Adrenal gland (tissue), 12 donors: Measurements from ENCODE around the gene MTUS2. TPM values are rescaled to one million over a fixed set of nuclear protein-coding genes. Genes with fewer than 3 reads are reported as not detected.

ENCODE experiments used
- DNase-seq, 7 donors: peaks; one replicate each; pipeline ENCODE4 v3.0.0-alpha.2; 2019 to 2020
- H3K27ac ChIP-seq, 5 donors: fragments of 200-600 bp; sonication (generic) in 4 of 5; 1 replicate in 3 of 5; 2 replicates in 2 of 5; pipeline versions ENCODE4 v1.5.1 to v1.8.0; 2016 to 2020; ENCODE audit warnings: mild to moderate bottlenecking in 1 of 5
- H3K27me3 ChIP-seq: fragments of 200-600 bp; 2 replicates; pipeline ENCODE4 v1.8.0; 2021
- H3K36me3 ChIP-seq, 2 donors: fragments of 200-600 bp; replicated peaks in 1 of 2; 1 replicate in 1 of 2; 2 replicates in 1 of 2; pipeline versions ENCODE4 v1.5.1 to v1.8.0; 2018 to 2022
- H3K4me1 ChIP-seq, 2 donors: fragments of 200-600 bp; replicated peaks in 1 of 2; 1 replicate in 1 of 2; 2 replicates in 1 of 2; pipeline versions ENCODE4 v1.5.1 to v1.8.0; 2018 to 2021
- H3K4me3 ChIP-seq, 4 donors: fragments of 200-600 bp; sonication (generic) in 3 of 4; one replicate each; pipeline ENCODE4 v1.5.1; 2016 to 2018
- H3K9me3 ChIP-seq, 3 donors: fragments of 200-600 bp; sonication (generic) in 1 of 3; replicated peaks in 1 of 3; 1 replicate in 2 of 3; 2 replicates in 1 of 3; pipeline versions ENCODE4 v1.5.1 to v1.8.0; 2016 to 2021
- POLR2A ChIP-seq, 2 donors: fragments of 450-650 bp; IDR thresholded peaks; one replicate each; pipeline ENCODE4 v1.6.1; 2017; ENCODE audit warnings: antibody characterized with exemption in 2 of 2, mild to moderate bottlenecking in 2 of 2, moderate library complexity in 1 of 2
- WGBS, 4 donors: extraction: QIAGEN DNeasy Blood & Tissue Kit in 2 of 4; methylation state at CpG; one replicate each; pipeline versions ENCODE4 v1.1.5 to v1.1.7; 2013 to 2017; 5-methylcytosine and 5-hydroxymethylcytosine counted together
- intact Hi-C, 2 donors: fragments of 100-400 bp; cut with DNase I; formaldehyde crosslinking; loops; one replicate each; pipeline versions ENCODE4 v1.14.1 to v1.15.0; 2022 to 2023
- polyA plus RNA-seq, 3 donors: library from polyadenylated mRNA; stranded (reverse); fragments of 200-250 nt in 2 of 3; fragments of 350-450 nt in 1 of 3; fragmentation: Illumina TruSeq in 1 of 3; extraction: RNeasy Lipid Tissue Mini Kit (QIAGEN cat#74804) in 1 of 3; gene quantifications; one replicate each; pipeline ENCODE4 v1.2.3, GENCODE V29; 2013 to 2014
- total RNA-seq, 9 donors: library from RNA; depleted of rRNA in 4 of 9; stranded (reverse); fragments of >200 nt in 4 of 9; fragments of 120-200 nt in 1 of 9; fragmentation: NEBNext Ultra II Directional in 1 of 9; extraction: Animal tissue kit (Norgen Biotek cat#: 25700) in 1 of 9; gene quantifications; one replicate each; pipeline versions ENCODE4 v1.1.0 to v1.2.4, GENCODE V29; 2013 to 2023
- TF ChIP-seq, protein P1 (sequence below), 6 experiments: fragments of 450-650 bp in 4 of 6; fragments of 200-600 bp in 2 of 6; sonication (generic) in 1 of 6; IDR thresholded peaks; 1 replicate in 5 of 6; 2 replicates in 1 of 6; pipeline versions ENCODE4 v1.5.1 to v1.8.0; 2016 to 2021; ENCODE audit warnings: antibody characterized with exemption in 6 of 6, mild to moderate bottlenecking in 2 of 6, moderate library complexity in 1 of 6
- donor health status: healthy with polysubstance abuse.
- donor health status: Bipolar disorder and iron deficiency.
- donor health status: DM: yes; HTN: yes; CAD: no.
- donor health status: DM: no; HTN: no; CAD: no.
- donor health status: DM: no; HTN: no; CAD: no.
- donor health status: DM: yes; HTN: yes; CAD: no.

MTUS2 gene
- total and polyA plus RNA-seq, 12 donors = 0.07 to 0.24 (median 0.14) TPM; not detected in 5

DNA sequence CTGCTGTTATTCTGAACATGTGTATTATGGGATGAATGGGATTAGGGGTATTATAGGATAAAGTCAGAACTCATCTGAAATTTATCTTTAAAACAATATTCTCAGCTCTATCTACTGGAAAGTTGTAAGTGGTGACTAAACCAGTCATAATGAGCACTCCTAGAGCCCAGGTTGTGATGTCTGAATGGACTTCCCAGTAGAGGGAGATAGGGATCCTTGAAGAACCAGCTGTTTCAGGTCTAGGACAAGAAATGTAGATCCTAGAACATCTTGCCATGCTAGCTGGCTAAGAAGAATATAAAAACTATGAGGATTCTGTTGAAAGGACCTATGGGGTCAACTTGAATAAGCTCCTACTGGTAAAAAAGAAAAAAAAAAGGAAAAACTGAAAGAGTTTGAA, 464.6 kb downstream of the MTUS2 start:
- no peak for DNase-seq
- Histone ChIP-seq H3K36me3 (no peaks in the 10 kb centered on the region), H3K4me3 (no peak overlapping the region), H3K4me1 (no peaks in the 10 kb centered on the region), H3K9me3 (no peaks in the 10 kb centered on the region), H3K27ac (no peak overlapping the region), H3K27me3 (no peaks in the 10 kb centered on the region)
- intact Hi-C loops = no loop called here
- no peak for TF ChIP-seq POLR2A (IDR thresholded peaks at IDR 0.05)
- TF ChIP-seq, protein P1, sequence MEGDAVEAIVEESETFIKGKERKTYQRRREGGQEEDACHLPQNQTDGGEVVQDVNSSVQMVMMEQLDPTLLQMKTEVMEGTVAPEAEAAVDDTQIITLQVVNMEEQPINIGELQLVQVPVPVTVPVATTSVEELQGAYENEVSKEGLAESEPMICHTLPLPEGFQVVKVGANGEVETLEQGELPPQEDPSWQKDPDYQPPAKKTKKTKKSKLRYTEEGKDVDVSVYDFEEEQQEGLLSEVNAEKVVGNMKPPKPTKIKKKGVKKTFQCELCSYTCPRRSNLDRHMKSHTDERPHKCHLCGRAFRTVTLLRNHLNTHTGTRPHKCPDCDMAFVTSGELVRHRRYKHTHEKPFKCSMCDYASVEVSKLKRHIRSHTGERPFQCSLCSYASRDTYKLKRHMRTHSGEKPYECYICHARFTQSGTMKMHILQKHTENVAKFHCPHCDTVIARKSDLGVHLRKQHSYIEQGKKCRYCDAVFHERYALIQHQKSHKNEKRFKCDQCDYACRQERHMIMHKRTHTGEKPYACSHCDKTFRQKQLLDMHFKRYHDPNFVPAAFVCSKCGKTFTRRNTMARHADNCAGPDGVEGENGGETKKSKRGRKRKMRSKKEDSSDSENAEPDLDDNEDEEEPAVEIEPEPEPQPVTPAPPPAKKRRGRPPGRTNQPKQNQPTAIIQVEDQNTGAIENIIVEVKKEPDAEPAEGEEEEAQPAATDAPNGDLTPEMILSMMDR (IDR thresholded peaks at IDR 0.05) = no peak

DNA sequence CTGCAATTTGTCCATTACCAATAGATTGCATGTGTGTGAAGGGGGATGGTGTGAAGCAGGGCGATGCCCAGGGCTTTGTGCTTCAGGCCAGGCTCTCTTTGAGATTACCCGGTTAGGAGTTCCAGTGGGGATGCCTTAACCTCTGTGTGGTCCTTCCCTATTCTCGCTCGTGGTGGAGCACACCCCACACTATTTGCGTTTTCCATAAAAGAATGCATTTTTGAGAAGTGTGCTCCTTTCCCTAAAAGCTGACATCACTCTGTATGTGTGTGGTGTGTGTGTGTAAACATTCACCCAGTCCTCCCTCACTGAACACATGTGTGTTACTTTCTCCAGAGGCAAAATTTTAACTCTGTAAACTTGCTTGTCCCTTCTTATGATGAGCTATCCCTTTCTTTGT, 467.1 kb downstream of the MTUS2 start:
- Histone ChIP-seq H3K4me3 (no peak overlapping the region), H3K9me3 (no peaks in the 10 kb centered on the region), H3K4me1 (no peaks in the 10 kb centered on the region), H3K27me3 (no peaks in the 10 kb centered on the region), H3K36me3 (no peaks in the 10 kb centered on the region), H3K27ac (no peak overlapping the region)
- no peak for TF ChIP-seq POLR2A (IDR thresholded peaks at IDR 0.05)
- TF ChIP-seq, protein P1 (IDR thresholded peaks at IDR 0.05) = no peak
- DNase-seq = no peak
- WGBS, 4 donors = 67 to 91% (median 74%) methylated on average over 5 of the region's 5 CpGs
- intact Hi-C loops = no loop called here

DNA sequence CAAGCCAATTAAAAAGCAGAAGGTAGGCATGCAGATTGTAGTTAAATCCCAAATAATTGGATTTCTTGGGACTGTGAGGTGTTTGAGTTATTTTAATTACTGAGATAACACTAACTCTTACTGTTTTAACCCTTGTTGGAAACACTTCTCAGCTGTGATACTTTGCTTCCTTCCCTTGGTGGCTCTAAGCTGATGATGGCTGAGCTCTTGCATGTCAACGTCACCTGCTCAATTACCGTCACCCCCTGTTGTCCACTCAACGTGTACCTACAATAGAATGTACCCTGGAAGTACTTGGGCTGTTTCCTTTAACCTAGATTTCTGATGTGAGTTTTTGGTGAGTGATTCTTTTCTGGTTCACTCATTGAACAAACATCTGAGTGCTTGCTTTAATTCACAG, 471.9 kb downstream of the MTUS2 start:
- Histone ChIP-seq H3K4me1 (no peaks in the 10 kb centered on the region), H3K4me3 (no peak overlapping the region), H3K27me3 (no peaks in the 10 kb centered on the region), H3K9me3 (no peaks in the 10 kb centered on the region), H3K27ac (no peak overlapping the region), H3K36me3 (no peaks in the 10 kb centered on the region)
- WGBS, 4 donors = 57 to 68% (median 61%) methylated on average over 3 of the region's 3 CpGs
- intact Hi-C loops = no loop called here
- no peak for DNase-seq
- TF ChIP-seq, protein P1 (IDR thresholded peaks at IDR 0.05) = no peak

DNA sequence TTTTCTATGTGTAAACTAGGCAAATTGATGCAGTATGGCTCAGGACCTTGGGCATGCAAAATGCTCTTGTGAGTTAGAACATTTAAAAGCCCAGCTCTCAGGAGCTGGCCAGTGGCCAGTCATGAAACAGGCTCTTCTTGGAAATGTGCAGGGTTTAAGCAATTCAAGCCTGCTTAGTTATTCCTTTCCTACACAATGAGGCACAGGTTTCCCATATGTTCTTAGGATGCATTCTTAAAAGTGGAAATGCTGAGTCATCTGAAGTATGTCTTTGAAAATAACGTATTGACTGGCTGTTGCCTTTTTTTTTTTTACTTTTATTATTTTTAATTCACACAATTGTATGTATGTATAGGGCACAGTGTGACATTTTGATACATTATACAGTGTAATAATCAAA, 474.7 kb downstream of the MTUS2 start:
- Histone ChIP-seq H3K9me3 (no peaks in the 10 kb centered on the region), H3K36me3 (no peaks in the 10 kb centered on the region), H3K27me3 (no peaks in the 10 kb centered on the region), H3K27ac (no peak overlapping the region), H3K4me1 (no peaks in the 10 kb centered on the region), H3K4me3 (no peak overlapping the region)
- intact Hi-C loops = no loop called here
- TF ChIP-seq, protein P1 (IDR thresholded peaks at IDR 0.05) = no peak
- no peak for TF ChIP-seq POLR2A (IDR thresholded peaks at IDR 0.05)
- no peak for DNase-seq
- 0% methylated on average over 1 of the region's 1 CpG for WGBS, 4 donors
